ENCODE results near the gene HOXA11. TPM values are rescaled to one million over a fixed set of nuclear protein-coding genes. Genes with fewer than 3 reads are reported as not detected.
A peak's percentile ranks its signal among the peaks of the same experiment; 100 is the strongest.

HOXA11 gene
- polyA plus RNA-seq, 10 donors, result 0.12 to 6.9 (median 2.4) TPM; not detected in 6

DNA sequence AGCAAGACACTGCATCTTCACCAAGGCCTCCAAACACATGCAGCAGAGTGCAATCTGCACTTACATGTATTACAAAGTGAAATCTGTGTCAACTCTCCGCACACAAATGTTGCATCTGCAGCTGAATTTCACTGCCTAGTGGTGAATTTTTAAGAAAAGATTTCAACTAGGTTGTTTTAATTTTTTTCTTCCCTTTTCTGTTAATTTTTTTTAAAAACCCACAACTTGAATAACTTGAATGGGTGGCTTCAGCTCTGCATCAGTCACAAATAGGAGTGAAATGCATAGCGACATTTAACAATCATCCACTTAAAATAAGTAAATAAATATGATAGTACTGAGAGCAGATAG, 8.9 kb upstream of the HOXA11 start:
- DNase-seq, result no peak

DNA sequence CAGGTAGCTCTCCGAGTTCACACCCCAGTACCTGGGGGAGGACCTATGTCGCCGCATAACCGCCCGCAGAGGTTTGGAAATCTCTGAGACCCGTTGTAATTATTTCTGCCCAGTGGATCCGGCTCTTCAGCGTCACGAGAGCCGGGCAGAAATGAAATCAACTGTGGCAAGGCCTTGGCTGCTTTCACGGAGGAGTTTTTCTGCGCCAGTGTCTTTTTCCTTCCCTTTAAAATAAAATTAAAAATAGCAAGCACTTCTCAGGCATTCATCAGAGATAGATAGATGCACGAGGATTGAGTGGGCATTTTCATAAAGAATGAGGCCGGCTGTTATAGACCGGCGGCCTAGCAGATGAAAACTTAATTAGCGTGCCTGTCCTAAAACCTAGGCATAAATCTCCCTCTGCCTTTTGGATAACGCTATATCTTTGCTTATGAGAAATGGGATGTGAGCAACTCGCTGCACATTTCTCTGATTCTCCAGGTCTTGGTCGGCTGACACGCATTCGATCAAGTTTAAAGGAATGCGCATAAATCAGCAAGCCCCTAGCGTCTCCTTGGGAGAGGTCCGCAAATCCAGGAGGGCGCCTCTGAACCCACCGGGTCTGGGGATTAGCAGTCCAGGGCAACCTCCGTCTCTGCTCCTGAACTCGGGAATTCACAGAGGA, 8.4 kb upstream of the HOXA11 start:
- peak in 1 of 3 donors; percentile 69 for DNase-seq

DNA sequence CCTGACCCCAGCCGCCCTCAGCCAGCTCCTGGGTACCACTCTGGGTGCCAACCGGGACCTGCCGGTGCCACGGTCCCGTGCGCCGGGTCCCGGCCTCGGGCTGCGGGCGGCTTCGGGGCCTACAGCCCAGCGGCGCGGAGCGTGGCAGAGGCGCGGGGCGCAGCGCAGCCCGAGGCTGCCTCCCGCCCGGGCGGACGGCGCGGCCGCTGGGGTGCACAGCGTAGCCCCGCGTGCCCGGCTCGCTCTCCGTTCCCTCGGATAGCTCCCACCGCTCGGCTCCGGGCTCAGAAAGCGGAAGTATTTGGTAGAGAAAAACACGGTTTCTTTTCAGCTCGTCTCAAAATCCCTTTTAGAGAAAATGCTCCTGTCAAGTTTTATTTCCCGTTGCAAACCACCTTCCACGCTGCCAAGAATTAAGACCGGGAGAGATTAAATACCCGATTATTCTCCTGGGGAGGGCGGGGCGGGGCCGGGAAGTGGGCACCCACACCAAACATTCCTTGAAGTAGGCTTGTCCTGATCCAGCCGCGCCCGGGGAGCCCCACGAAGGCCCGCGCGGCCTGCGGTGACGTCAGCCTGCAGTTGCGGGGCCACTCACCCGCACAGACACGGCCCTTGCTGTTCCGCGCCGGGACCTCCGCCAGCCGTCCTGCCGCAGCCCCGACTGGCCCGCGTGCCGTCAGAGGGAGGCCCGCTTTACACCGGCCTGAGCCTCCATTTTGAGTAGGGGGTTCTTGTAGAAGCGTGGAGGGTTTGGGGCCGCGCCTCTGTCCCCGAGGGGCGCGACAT, 7.7 kb upstream of the HOXA11 start:
- DNase-seq, result peak in 1 of 3 donors; percentile 64

DNA sequence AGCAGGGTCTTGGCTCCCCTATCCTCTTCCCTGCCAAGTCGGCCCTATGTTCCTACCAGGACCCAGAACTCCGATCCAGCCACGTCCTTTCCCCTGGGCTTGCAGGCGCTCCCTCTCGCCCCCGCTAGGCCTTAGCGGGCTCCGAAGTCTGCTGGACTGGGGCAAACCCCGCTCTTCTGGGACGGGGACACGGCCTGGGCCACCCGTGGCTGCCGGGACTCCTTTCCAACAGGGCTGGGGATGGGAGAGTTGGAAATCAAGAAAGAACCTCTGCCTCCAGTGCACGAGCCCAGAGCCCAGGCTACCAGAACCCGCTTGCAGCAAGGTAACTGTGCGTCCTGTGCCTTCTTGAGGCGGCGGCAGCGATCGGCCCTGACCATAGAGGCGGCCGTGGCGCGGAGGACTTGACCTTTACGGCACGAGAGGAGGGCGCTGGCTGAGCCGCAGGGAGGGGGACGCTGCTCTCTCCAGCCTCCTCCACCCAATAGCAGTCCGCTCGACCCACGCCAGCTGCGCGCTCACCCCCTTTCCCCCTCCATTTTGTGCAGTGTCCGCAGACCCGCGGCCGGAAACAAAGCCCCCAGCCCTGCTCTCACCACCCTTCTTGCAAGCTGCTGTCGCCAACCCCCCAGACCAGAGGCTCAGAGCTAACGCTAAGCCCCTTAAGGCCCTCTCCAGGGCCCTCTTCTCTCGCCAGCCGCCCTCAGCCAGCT, 7.0 kb upstream of the HOXA11 start:
- DNase-seq, result peak in 1 of 3 donors; percentile 45

DNA sequence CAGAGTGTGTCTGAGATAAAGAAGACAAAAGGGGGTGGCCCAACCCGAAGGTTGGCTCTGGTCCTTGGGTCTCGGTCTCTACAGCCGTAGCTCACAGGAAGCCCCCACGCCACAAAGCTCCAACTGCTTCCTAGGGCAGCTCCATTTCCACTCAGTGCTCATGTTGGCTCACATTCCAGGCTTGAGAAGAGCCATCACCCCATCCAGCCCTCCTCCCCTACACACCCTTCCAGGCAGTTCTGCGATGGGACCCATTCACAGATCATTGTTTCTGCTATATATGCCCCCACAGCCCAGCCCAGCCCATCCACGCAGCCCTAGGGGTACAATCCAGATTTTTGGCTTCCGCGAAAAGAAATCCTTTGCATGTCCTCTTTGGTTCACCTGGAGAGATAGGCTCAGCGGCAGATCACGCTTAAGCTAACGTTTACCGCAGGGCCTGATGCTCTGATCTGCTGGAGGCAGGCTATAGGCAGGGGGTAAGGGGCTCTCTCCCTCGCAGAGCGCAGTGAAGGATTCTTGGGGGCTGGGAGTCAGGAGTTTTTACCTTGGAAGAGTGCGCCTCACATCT, 6.2 kb upstream of the HOXA11 start:
- DNase-seq, result peak in 1 of 3 donors; percentile 13

DNA sequence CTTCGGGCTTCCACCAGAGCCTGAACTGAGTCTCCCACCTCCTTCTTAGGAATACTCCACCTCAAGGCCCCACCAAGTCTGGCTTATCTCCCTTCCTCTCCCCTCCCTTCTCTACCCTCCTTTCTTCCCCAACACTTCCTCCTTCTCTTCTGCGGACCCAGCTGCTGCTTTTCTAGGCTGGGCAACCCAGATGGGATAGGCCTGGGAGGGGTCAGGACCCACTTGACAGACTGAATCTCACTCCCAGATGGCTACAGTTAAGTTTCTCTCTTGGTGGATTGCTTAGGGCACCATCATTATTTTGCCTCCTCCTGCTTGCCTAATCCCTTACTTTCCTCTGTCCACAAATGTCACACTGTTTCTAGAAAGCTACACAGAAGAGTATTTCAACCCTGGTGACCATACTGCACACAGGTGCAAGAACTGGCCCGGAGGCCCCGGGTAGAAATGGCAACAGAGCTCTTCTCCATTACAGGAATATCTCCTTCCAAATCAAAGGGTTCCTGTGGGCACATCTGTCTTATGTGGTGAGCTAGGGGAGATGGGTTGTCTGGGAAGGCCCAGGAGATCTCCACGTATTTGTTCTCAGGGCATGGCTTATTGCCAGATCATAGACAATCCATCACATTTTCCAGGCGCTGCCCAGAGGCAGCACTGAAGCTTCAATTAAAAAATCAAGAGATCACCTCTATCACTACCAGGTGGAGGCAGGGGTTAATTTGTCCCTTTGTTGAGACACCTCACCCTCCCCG, 5.1 kb upstream of the HOXA11 start:
- no peak for DNase-seq

DNA sequence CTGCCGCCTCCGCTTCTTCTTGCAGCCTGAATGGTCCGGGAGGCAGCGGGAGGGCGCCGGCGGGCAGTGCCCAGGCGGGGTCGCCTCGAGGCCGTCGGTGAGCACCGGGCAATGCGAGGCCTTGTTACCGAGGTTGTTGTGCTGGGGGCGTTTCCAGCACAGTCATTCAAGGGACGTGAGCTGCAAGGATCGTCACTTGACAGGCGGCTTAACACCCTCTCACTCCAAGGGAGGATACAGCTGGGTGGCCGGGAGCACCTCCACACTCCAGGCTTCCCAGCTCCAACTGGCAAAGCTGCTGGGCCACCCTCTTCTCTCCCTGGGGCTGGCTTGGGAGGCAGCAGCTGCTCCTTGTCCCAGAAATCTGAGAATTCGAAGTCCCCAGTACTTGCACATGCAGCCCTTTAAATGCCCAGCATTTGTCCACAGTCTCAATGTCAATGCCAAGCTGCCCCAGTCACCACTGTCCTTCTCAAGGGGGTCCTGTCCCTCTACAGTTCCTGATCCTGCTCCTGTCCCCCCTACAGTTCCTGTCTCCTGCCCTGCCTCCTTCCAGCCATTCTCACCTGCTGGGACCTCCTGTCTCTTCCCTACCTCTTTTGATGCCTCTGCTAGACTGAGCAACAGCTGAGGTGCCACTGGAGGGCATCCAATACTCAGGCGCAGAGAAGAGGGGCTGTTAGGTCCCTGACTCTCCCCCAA, 4.4 kb upstream of the HOXA11 start:
- DNase-seq, result no peak

DNA sequence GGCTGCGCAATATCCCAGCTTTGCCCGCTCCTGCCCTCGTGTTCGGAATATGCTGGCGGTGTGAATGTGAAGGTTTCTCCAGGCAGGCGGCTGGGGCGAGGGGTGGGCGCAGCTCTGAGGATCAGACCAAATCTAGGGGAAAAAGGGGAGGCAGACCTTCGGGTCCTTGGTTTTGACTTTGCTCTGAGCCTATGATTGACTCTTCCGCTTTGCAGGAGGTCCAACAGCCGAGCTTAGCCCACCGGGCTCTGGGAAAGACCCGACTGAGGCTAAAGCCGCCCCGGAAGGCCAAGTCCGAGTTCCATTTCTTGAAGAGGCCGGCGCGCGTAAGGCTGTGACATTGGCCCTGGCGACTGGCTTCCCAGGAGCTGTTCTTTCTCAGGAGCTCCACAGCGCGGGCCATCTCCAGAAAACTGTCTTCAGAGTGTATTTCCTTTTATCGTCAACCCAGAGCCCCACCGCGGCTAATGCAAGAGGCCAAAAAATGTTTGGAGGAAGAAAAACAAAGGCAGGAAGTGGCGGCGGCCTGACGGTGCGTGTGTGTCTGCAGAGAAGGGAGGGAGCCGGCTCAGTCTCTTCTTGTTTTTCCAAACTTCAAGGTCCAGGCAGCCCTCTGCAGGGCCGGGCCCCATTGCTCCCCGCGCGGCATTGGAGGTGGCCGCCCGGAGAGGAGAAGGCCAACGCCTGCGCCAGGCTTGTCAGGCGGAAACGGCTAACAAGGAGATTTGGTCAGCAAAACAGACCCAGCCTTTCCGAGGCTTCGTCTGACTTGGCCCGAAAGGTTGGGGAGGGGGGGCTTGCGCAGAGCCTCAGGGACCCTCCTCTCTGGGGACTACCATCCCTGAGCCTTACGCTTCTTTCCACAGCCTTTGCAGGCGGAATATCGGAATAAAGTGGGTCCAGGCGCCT, 3.6 kb upstream of the HOXA11 start:
- peak in 1 of 3 donors; percentile 72 for DNase-seq

DNA sequence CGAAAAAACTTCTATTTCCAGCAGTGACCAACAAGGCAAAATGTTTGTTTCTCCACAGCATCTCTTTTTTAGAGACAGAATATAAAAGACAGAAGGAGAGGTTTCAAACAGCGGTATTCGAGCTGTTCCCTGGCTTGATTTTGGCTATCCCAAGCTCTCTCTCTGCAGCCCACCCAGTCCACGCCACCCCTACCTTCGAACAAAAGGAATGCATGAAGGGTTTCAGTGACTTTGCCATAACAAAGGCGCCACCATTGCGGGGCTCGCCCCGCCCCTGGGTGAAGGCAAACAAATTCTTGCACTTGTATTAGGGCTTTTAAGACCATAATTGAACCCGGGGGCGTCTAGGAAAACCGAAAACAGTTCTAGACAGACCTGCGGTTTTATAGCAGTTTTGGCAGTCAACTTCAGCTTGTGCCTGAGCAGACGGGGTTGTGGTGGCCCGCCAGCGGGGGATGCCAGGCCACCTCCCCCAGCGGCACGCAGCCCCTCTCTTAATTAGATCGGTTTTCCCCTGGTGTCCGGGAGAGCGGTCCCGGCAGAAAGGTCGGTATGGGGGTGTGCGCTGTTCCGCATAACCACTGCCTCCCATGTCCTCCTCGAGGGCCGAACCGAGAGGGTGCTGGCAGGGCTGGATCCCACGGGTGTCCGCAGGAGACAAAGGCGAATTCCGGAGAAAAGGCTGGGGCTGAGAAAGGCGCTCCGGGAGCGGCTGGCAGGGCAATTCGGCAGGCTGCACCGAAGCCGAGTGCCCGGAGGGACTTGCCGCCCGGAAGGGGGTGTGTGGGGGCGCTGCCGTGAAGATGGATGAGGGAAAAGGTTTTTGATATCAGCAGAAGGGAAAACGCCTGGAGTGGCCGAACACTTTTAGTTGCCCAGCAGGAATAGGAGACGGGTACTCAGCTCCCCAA, 2.7 kb upstream of the HOXA11 start:
- no peak for DNase-seq

DNA sequence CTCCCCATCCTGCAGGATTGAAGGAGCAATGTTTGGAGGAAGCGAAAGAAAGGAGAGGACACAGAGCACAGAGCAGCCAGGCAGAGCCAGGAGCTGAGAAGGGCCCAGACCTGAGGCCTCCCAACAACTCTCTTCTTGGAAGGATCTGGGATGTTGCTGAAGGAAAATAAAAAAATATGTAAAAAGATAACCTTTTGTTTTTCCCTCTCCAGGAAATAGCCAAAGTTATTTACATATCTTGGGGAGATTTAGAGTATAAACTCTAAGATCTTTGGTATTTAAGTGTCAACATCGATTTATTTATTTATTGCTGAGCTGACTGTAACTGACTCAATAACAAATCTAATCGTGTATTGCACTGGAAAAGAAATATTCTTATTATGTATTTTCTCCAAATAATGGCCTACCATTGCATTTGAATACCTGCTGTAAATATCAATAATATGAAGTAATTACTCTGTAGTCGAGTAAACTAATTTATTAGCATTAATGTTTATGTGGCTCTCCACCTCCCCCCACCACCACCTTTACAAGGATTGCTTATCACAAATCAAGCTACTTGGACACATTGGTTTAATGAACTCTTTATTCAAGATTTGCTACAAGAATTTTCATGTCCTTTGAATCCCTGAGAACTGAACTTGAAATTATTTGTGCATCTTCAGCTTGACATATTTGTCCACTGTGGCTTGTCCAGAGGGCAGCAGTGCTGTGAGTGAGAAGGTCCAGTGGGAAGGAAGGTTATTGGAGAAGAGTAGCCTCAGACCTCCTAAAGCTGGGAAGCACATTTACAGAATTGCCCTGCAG, 1.8 kb upstream of the HOXA11 start:
- DNase-seq, result no peak

DNA sequence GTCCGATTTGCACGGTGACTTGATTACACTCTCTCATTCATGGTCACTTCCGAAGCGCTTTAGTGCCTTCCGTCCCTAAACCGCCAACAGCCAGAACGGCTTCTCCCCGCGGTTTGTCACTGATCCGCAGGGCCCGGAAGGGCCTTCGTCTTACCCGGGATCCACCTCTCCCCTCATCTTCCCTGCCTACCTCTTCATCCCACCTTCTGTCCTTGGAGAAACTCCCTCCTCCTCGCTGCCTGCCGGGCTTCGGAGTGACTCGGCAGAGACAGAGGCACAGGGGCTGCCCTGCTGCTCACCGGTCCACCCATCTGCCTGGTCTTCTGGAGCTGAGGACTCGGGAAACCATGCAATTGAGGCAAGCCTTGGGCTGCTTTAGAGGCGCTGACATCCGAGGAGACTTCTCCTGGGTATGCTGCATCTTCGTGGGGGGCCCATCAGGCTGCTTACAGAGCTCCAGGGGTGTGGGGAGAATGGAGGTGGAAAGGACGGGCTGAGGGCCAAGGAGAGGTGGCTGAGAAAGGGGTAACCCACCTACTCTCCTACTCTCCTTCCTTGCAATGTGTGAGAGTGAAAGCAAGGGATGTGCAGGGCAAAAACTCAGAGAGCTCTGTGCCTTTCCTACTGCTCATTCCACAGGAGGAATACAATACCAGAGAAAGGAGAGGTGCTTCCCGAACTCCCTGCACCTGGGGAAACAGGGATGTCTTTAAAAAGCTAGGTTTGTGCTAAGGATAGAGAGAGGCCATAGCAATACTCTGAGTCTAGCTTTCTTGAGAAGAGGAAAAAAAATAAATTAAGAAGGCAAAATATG, 1.0 kb upstream of the HOXA11 start:
- DNase-seq, result no peak

DNA sequence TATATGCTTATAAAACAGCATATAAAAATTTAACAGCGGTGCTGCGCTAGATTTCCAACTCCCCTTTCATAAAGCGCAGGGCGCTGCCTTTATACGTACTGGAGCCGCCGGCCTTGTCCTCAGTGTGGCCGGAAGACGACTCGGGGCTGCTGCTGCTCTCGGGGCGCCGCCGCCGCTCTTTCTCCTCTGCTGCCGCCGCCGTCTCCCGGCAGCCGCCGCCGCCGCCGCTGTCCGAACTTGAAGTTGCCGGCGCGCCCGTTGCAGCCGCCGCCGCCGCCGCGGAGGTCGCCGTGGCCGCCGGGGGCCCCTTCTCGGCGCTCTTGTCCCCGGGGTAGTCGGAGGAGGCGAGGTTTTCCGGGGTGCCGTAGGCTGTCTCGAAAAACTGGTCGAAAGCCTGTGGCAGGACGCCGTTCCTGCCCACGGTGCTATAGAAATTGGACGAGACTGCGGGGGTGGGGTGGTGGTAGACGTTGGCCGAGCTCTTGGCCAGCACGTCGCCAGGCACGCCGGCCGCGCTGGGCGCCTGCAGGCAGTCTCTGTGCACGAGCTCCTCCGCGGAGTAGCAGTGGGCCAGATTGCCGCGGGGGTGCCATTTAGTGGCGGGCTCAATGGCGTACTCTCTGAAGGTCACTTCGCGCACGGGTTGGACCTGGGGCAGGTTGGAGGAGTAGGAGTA, 557 bp downstream of the HOXA11 start:
- peak in 1 of 3 donors; percentile 72 for DNase-seq

DNA sequence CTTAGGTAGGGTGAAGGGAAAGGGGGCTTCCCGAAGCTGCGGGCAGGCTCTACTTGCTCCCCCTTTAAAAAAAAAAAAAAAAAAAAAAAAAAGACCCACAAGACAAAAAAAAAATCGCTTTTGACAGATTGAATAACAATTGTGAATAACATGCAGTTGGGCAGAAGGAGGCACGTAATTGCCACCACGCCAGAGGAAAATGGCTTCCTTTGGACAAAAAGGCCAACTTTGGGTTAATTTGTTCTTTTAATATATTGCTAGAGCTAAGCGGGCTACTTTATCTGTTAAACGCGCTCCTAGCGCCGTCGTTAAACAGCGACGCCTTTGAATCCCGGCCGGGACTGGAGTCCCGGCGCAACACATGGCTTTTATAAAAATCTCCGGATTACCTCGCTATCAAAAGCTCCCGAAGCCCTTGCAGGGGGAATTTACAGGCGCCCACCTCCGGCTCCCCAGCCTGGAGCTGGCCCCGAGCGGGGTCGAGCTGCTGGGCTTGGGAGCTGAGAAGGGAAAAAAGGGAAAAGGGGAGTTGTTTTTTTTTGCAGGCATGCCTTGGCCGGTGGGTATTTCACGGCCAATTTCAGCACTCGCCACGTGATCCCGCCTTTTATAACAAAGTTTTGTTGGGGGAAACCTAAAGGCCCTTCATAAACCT, 1.2 kb downstream of the HOXA11 start:
- peak in 1 of 3 donors; percentile 83 for DNase-seq

DNA sequence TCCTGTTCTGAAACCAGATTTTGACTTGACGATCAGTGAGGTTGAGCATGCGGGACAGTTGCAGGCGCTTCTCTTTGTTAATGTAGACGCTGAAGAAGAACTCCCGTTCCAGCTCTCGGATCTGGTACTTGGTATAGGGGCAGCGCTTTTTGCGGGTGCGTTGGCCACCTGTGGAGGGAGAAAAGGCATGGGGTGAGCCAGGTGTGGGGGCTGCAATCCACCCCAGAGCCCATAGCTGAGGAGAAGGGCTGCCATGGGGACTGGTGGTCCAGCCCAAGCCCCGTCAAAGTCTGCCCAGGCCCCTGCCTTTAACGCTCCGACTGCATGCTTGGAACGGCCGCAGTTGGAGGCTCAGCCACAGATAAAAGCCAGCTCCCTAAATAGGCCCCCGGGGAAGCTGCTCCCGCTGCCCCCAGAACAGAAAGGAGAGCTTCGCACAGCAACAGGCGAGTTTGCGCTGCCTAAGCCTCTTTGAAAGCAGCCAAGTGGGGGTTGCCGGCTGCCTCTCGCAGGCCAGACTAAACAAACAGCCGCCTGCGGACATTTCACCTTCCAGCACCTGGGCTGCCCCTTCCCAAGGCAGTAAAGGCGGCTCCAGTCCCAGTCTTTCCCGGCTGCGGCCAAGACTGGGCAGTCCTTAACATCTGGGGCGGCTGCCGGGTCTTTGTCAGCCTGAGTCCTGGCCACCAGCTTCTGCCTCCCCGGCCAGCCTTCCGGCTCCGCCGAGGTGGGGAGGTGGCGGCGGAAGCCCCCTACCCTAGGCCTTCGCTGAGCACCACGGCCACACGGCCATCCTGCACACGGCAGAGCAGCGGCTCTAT, 2.0 kb downstream of the HOXA11 start:
- DNase-seq, result peak in 1 of 3 donors; percentile 68

DNA sequence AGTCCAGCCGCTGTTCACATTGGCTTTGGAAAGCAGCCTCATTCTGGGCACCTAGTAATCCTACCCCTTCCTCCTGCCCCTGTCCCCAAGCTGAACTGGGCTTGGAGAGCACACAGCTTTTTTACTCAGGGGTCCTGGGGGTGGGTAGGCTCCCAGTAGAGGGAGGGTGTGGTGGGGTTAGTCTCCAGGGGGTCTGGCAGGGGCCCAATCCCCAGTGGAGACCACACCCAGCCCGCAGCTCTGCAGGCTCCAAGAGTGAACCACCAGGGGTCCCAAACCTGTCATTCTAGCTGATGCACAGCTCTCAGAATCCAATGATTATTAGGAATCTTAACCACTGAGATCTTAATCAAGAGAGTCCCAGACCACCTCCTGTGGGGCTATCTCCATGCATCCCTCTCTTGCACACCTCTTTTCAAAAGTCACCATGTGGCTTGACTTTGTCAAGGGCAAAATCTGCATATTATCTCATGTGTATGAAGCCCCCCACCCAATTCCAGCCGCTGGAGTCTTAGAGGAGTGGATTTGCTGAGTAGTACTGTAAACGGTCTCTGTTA, 2.7 kb downstream of the HOXA11 start:
- no peak for DNase-seq
